Panc1 (cell line): Measurements from ENCODE around the gene NOL7. TPM values are rescaled to one million over a fixed set of nuclear protein-coding genes. Genes with fewer than 3 reads are reported as not detected.

Experiments used
- ATAC-seq: fragments of 200-7000 bp; cut with Tn5 transposase; 2 replicates; pipeline ENCODE4 v1.9.1; 2020; ENCODE audit warnings: mild to moderate bottlenecking, moderate library complexity
- BruUV-seq: library from RNA; stranded (reverse); fragments of 400-500 nt; replicated peaks from 2 replicates; lab custom pipeline; 2021; lab: Mats Ljungman, UMichigan
- CTCF ChIA-PET: fragments of 300-600 bp; sonication (Branson Sonifier 250); formaldehyde crosslinking; loops from one replicate; lab custom pipeline; 2022; ENCODE audit warnings: antibody characterized with exemption; lab: Charles Lee
- POLR2A ChIA-PET: fragments of 300-600 bp; sonication (Branson Sonifier 250); formaldehyde crosslinking; loops from one replicate; lab custom pipeline; 2022; ENCODE audit warnings: antibody characterized with exemption; lab: Charles Lee
- DNase-seq: peaks from one replicate; pipeline ENCODE4 v3.0.0-alpha.2; 2010; ENCODE audit warnings: low read depth, low spot score
- H3K27ac ChIP-seq: 2 replicates; pipeline ENCODE4 v1.5.1; 2011; ENCODE audit warnings: mild to moderate bottlenecking, low read length, inconsistent platforms
- H3K27me3 ChIP-seq: fragments of 200-500 bp; sonication (Bioruptor generic); 2 replicates; pipeline ENCODE4 v1.6.0; 2014; ENCODE audit warnings: low read length, inconsistent platforms; ENCODE audit not compliant: control insufficient read depth, insufficient read depth
- H3K36me3 ChIP-seq: fragments of 200-500 bp; sonication (Bioruptor generic); 2 replicates; pipeline ENCODE4 v1.5.1; 2014; ENCODE audit warnings: inconsistent platforms, mild to moderate bottlenecking, low read length, moderate library complexity; ENCODE audit not compliant: control insufficient read depth, insufficient read depth
- H3K4me1 ChIP-seq: 2 replicates; pipeline ENCODE4 v1.5.1; 2011; ENCODE audit warnings: inconsistent platforms, mild to moderate bottlenecking, low read length, moderate library complexity; ENCODE audit not compliant: control insufficient read depth, insufficient read depth
- H3K4me3 ChIP-seq, 2 experiments: 2 replicates each; pipeline ENCODE4 v1.5.1; 2011 to 2012; ENCODE audit warnings: low read depth in 2 of 2, low read length in 2 of 2, mild to moderate bottlenecking in 2 of 2, inconsistent platforms in 1 of 2, moderate library complexity in 1 of 2
- H3K9me3 ChIP-seq: fragments of 200-500 bp; sonication (Bioruptor generic); 2 replicates; pipeline ENCODE4 v1.5.1; 2014; ENCODE audit warnings: low read depth, mild to moderate bottlenecking, inconsistent platforms, low read length, moderate library complexity; ENCODE audit not compliant: control insufficient read depth, insufficient read depth
- CTCF ChIP-seq: fragments of 450-650 bp; IDR thresholded peaks from 2 replicates; pipeline ENCODE4 v1.5.1; 2017; ENCODE audit warnings: mild to moderate bottlenecking
- POLR2AphosphoS5 ChIP-seq: IDR thresholded peaks from 2 replicates; pipeline ENCODE4 v1.6.1; 2012; ENCODE audit warnings: mild to moderate bottlenecking, low read depth, low read length, moderate library complexity
- REST ChIP-seq, 2 experiments: IDR thresholded peaks; 2 replicates each; pipeline ENCODE4 v1.6.1; 2011 to 2012; ENCODE audit warnings: low read depth in 2 of 2, control low read depth in 1 of 2, low read length in 1 of 2, mild to moderate bottlenecking in 1 of 2, moderate library complexity in 1 of 2; ENCODE audit not compliant: insufficient read depth in 1 of 2
- SIN3A ChIP-seq: IDR thresholded peaks from 2 replicates; pipeline ENCODE4 v1.6.1; 2012; ENCODE audit warnings: low read depth, mild to moderate bottlenecking, low read length, moderate library complexity, borderline replicate concordance; ENCODE audit not compliant: insufficient read depth
- TCF7L2 ChIP-seq: IDR thresholded peaks from 2 replicates; pipeline ENCODE4 v1.6.1; 2011; ENCODE audit warnings: mild to moderate bottlenecking, low read depth, low read length, inconsistent platforms
- in situ Hi-C: cut with HindIII; loops from 2 replicates; pipeline ENCODE4 v1.10.0; 2016; ENCODE audit warnings: low sequenced_read_pairs, low pct_unique_long_range_greater_than_20kb
- intact Hi-C: fragments of 100-400 bp; cut with micrococcal nuclease; formaldehyde crosslinking; loops from one replicate; pipeline ENCODE4 v1.10.0; 2022; ENCODE audit not compliant: unreplicated experiment
- total RNA-seq: library from RNA; stranded (reverse); gene quantifications from one replicate; pipeline ENCODE4 v1.2.1, GENCODE V29; 2021; ENCODE audit not compliant: unreplicated experiment

NOL7 gene
- total RNA-seq, 1 experiment from 2014 or later, result 74.4 TPM

GRCh38 chr6:13604135-13604534 lies 11.0 kb upstream of the NOL7 start:
- no TSS peak for BruUV-seq
- Histone ChIP-seq H3K27ac (no peak overlapping the region), H3K4me3 (no peak overlapping the region), H3K9me3 (no peaks in the 10 kb centered on the region), H3K36me3 (no peaks in the 10 kb centered on the region), H3K4me1 (no peaks in the 10 kb centered on the region), H3K27me3 (no peaks in the 10 kb centered on the region)
- ChIA-PET POLR2A (no interaction called here), CTCF (no interaction called here)
- intact Hi-C loops, result no loop called here
- ATAC-seq, result no peak
- DNase-seq, result no peak
- in situ Hi-C loops, result no loop called here
- TF ChIP-seq REST (IDR thresholded peaks at IDR 0.05; ENCODE audit: insufficient read depth in 1 of 2, low read depth in 2 of 2, low read length in 1 of 2) (no peak), CTCF (no peak), POLR2AphosphoS5 (no peak), SIN3A (no peak), TCF7L2 (no peak)

- Histone ChIP-seq H3K27ac (no peak overlapping the region), H3K4me3 (no peak overlapping the region), H3K36me3 (no peaks in the 10 kb centered on the region), H3K4me1 (no peaks in the 10 kb centered on the region), H3K9me3 (no peaks in the 10 kb centered on the region), H3K27me3 (no peaks in the 10 kb centered on the region)
- in situ Hi-C loops, result no loop called here
- DNase-seq (no peak), ATAC-seq (no peak)
- intact Hi-C loops, result no loop called here
- POLR2A ChIA-PET, result no interaction called here
- TF ChIP-seq TCF7L2 (no peak), CTCF (no peak), POLR2AphosphoS5 (no peak), SIN3A (no peak), REST (IDR thresholded peaks at IDR 0.05; ENCODE audit: insufficient read depth in 1 of 2, low read depth in 2 of 2, low read length in 1 of 2) (no peak)
- CTCF ChIA-PET, result no interaction called here
- BruUV-seq, result no TSS peak
These were observed 10.4 kb upstream of the NOL7 start for GRCh38 chr6:13604546-13605416.
